HepG2 (cell line): ENCODE measurements around the gene KRTAP5-1. TPM values are rescaled to one million over a fixed set of nuclear protein-coding genes. Genes with fewer than 3 reads are reported as not detected.

Experiments
- CHD4 ChIP-seq: fragments of 200-600 bp; sonication (generic); IDR thresholded peaks from 2 replicates; pipeline ENCODE4 v1.7.0; 2017; ENCODE audit warnings: mild to moderate bottlenecking, low read length, borderline replicate concordance
- CREB1 ChIP-seq, 2 experiments: fragments of 450-650 bp in 1 of 2; IDR thresholded peaks; 2 replicates each; pipeline ENCODE4 v1.6.1; 2016 to 2017; ENCODE audit warnings: control low read depth in 1 of 2, mild to moderate bottlenecking in 1 of 2, missing compliant biosample characterization in 1 of 2, missing genetic modification characterization in 1 of 2
- ERF ChIP-seq: IDR thresholded peaks from 2 replicates; pipeline ENCODE4 v1.6.1; 2018; ENCODE audit warnings: missing biosample characterization, missing genetic modification reagents
- FOXA1 ChIP-seq, 2 experiments: fragments of 450-650 bp in 1 of 2; sonication (generic) in 1 of 2; formaldehyde crosslinking in 1 of 2; IDR thresholded peaks; 2 replicates each; pipeline versions ENCODE4 v1.4.0 to v1.6.1; 2016 to 2020; ENCODE audit warnings: missing genetic modification reagents in 1 of 2
- GATA4 ChIP-seq: sonication (generic); IDR thresholded peaks from 2 replicates; pipeline ENCODE4 v1.6.1; 2016; ENCODE audit warnings: antibody characterized with exemption, low read depth, borderline replicate concordance
- MAZ ChIP-seq, 2 experiments: sonication (generic) in 1 of 2; formaldehyde crosslinking in 1 of 2; IDR thresholded peaks; 2 replicates each; pipeline versions ENCODE4 v1.5.0 to v1.6.1; 2012 to 2020; ENCODE audit warnings: low read depth in 2 of 2, mild to moderate bottlenecking in 2 of 2, borderline replicate concordance in 1 of 2, improper control_type of control experiment in 1 of 2, low read length in 1 of 2, missing genetic modification reagents in 1 of 2, moderate library complexity in 1 of 2
- MYNN ChIP-seq: sonication (generic); formaldehyde crosslinking; IDR thresholded peaks from 2 replicates; pipeline ENCODE4 v1.4.0; 2020; ENCODE audit warnings: mild to moderate bottlenecking, low read depth, missing genetic modification reagents
- NR2F6 ChIP-seq, 2 experiments: IDR thresholded peaks; 2 replicates each; pipeline ENCODE4 v1.6.1; 2016; ENCODE audit warnings: antibody characterized with exemption in 1 of 2, mild to moderate bottlenecking in 1 of 2
- RBFOX2 ChIP-seq: fragments of 200-400 bp; formaldehyde crosslinking; IDR thresholded peaks from 2 replicates; pipeline ENCODE4 v1.6.1; 2017; ENCODE audit warnings: low read depth, mild to moderate bottlenecking, low read length
- TBL1XR1 ChIP-seq: fragments of 150-350 bp; IDR thresholded peaks from 2 replicates; pipeline ENCODE4 v1.6.1; 2014; ENCODE audit warnings: borderline replicate concordance, low read length; ENCODE audit not compliant: partially characterized antibody
- ZFP90 ChIP-seq: sonication (generic); formaldehyde crosslinking; IDR thresholded peaks from 2 replicates; pipeline ENCODE4 v1.8.0; 2022; ENCODE audit warnings: missing genetic modification reagents, mild to moderate bottlenecking, inconsistent platforms, borderline replicate concordance
- ZFY ChIP-seq: sonication (generic); formaldehyde crosslinking; IDR thresholded peaks from 2 replicates; pipeline ENCODE4 v1.4.0; 2020; ENCODE audit warnings: missing genetic modification reagents
- ZNF225 ChIP-seq: sonication (generic); formaldehyde crosslinking; IDR thresholded peaks from 2 replicates; pipeline ENCODE4 v1.4.0; 2020; ENCODE audit warnings: mild to moderate bottlenecking, missing genetic modification reagents
- ZNF382 ChIP-seq: sonication (generic); formaldehyde crosslinking; IDR thresholded peaks from 2 replicates; pipeline ENCODE4 v1.5.0; 2020; ENCODE audit warnings: missing genetic modification reagents, mild to moderate bottlenecking, borderline replicate concordance
- ZNF383 ChIP-seq: sonication (generic); formaldehyde crosslinking; IDR thresholded peaks from 2 replicates; pipeline ENCODE4 v1.4.0; 2020; ENCODE audit warnings: missing genetic modification reagents, mild to moderate bottlenecking, borderline replicate concordance
- ZNF564 ChIP-seq: sonication (generic); formaldehyde crosslinking; IDR thresholded peaks from 2 replicates; pipeline ENCODE4 v1.8.1; 2023; ENCODE audit warnings: mild to moderate bottlenecking, missing genetic modification reagents
- ZNF7 ChIP-seq: IDR thresholded peaks from 2 replicates; pipeline ENCODE4 v1.6.1; 2016; ENCODE audit warnings: missing biosample characterization, missing genetic modification reagents
- ZNF883 ChIP-seq: sonication (generic); formaldehyde crosslinking; IDR thresholded peaks from 2 replicates; pipeline ENCODE4 v1.5.1; 2020; ENCODE audit warnings: mild to moderate bottlenecking, missing genetic modification reagents; ENCODE audit errors: not compliant biosample characterization
- ZSCAN21 ChIP-seq: sonication (generic); formaldehyde crosslinking; IDR thresholded peaks from 2 replicates; pipeline ENCODE4 v1.8.0; 2022; ENCODE audit warnings: mild to moderate bottlenecking, missing genetic modification reagents, moderate library complexity, borderline replicate concordance
- polyA plus RNA-seq, 8 experiments: library from polyadenylated mRNA; depleted of rRNA in 3 of 8; stranded (reverse) in 7 of 8; unstranded in 1 of 8; fragments of >200 nt; fragmentation: Illumina TruSeq in 4 of 8; extraction: Trizol in 4 of 8; gene quantifications; 2 replicates each; pipeline versions ENCODE4 v1.2.1 to v1.2.3, GENCODE V29; 2011 to 2016; ENCODE audit warnings: low read depth in 4 of 8, missing spikeins in 1 of 8, mixed read lengths in 1 of 8; ENCODE audit not compliant: insufficient read depth in 1 of 8
- total RNA-seq, 5 experiments: library from RNA; depleted of rRNA; stranded (reverse); fragments of >200 nt; fragmentation: Illumina TruSeq; extraction: Trizol; gene quantifications; 2 replicates each; pipeline ENCODE4 v1.2.3, GENCODE V29; 2016; ENCODE audit warnings: low read depth in 1 of 5
- TF ChIP-seq, protein P1 (sequence below): IDR thresholded peaks from 2 replicates; pipeline ENCODE4 v1.6.1; 2016; ENCODE audit warnings: missing compliant biosample characterization, missing genetic modification reagents, borderline replicate concordance
- TF ChIP-seq, protein P2 (sequence below): sonication (generic); formaldehyde crosslinking; IDR thresholded peaks from 2 replicates; pipeline ENCODE4 v1.5.0; 2020; ENCODE audit warnings: mild to moderate bottlenecking, missing genetic modification reagents, moderate library complexity
- TF ChIP-seq, protein P3 (sequence below): sonication (generic); formaldehyde crosslinking; IDR thresholded peaks from 2 replicates; pipeline ENCODE4 v1.4.0; 2020; ENCODE audit warnings: missing genetic modification reagents
- TF ChIP-seq, protein P4 (sequence below): sonication (generic); formaldehyde crosslinking; IDR thresholded peaks from 2 replicates; pipeline ENCODE4 v1.8.0; 2022; ENCODE audit warnings: missing genetic modification reagents, mild to moderate bottlenecking, borderline replicate concordance

The KRTAP5-1 gene
- total and polyA plus RNA-seq, 2 of the 13 experiments (the other 11 are each of a cell fraction or from before 2014, with no cell fraction given), result not detected

DNA sequence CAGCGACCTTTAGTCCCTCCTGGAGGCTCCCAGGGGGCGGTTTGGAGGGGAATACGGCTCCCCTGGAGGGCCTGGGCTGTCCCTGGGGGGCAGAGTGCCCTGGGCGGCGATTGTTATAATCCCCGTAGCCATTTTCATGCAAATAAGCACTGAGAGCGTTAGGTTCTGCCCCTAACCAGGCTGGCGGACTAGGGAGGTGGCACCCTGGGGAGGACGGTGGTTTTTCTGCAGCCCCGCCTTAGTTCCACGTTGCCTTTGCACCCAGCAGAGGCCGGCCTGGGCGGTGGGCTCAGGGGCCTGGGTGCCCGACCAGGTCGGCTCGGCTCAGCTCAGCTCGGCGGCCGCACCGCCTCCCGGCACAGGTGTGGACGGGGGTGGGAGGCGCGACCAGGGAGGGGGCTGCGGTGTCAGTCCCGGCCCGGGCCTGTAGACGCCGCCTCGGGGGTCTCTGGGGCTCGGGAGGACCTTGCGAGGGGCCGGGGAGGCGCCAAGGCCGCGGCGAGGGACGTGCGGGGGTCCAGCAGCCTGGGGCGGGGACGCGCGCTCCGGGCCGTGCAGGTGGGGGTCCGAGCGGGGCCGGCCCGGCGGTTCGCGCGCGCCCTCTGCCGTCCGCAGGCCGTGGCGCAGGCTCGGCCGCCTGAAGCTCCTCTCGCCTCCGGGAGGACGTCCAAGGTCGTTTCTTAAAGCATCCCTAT lies 10.7 kb downstream of the KRTAP5-1 start (continued):
- TF ChIP-seq NR2F6 (IDR thresholded peaks at IDR 0.05) (no peak), NR2F6 (CRISPR knock-in tag; IDR thresholded peaks at IDR 0.05) (no peak), ZNF383 (CRISPR knock-in tag) (no peak), TBL1XR1 (no peak), RBFOX2 (peak; percentile 26; the same call in 1 of the 2 replicates), ZFY (no peak), ZNF382 (CRISPR knock-in tag) (no peak), ERF (CRISPR knock-in tag) (no peak), ZNF883 (CRISPR knock-in tag) (no peak), ZFP90 (CRISPR knock-in tag) (no peak), MYNN (CRISPR knock-in tag) (no peak), MAZ (IDR thresholded peaks at IDR 0.05; ENCODE audit: borderline replicate concordance, low read depth, low read length) (no peak), MAZ (CRISPR knock-in tag; IDR thresholded peaks at IDR 0.05; ENCODE audit: low read depth) (peak; percentile 65; the same call in 1 of the 2 replicates), GATA4 (no peak), FOXA1 (IDR thresholded peaks at IDR 0.05) (no peak), FOXA1 (CRISPR knock-in tag; IDR thresholded peaks at IDR 0.05) (no peak), ZNF225 (CRISPR knock-in tag) (peak; percentile 20; the same call in 1 of the 2 replicates), CREB1 (IDR thresholded peaks at IDR 0.05) (no peak), CREB1 (CRISPR knock-in tag; IDR thresholded peaks at IDR 0.05) (no peak), CHD4 (no peak), ZNF7 (CRISPR knock-in tag) (no peak), ZNF564 (CRISPR knock-in tag) (no peak), ZSCAN21 (no peak)
- TF ChIP-seq, protein P1, sequence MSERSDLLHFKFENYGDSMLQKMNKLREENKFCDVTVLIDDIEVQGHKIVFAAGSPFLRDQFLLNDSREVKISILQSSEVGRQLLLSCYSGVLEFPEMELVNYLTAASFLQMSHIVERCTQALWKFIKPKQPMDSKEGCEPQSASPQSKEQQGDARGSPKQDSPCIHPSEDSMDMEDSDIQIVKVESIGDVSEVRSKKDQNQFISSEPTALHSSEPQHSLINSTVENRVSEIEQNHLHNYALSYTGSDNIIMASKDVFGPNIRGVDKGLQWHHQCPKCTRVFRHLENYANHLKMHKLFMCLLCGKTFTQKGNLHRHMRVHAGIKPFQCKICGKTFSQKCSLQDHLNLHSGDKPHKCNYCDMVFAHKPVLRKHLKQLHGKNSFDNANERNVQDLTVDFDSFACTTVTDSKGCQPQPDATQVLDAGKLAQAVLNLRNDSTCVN (CRISPR knock-in tag), result no peak
- TF ChIP-seq, protein P2, sequence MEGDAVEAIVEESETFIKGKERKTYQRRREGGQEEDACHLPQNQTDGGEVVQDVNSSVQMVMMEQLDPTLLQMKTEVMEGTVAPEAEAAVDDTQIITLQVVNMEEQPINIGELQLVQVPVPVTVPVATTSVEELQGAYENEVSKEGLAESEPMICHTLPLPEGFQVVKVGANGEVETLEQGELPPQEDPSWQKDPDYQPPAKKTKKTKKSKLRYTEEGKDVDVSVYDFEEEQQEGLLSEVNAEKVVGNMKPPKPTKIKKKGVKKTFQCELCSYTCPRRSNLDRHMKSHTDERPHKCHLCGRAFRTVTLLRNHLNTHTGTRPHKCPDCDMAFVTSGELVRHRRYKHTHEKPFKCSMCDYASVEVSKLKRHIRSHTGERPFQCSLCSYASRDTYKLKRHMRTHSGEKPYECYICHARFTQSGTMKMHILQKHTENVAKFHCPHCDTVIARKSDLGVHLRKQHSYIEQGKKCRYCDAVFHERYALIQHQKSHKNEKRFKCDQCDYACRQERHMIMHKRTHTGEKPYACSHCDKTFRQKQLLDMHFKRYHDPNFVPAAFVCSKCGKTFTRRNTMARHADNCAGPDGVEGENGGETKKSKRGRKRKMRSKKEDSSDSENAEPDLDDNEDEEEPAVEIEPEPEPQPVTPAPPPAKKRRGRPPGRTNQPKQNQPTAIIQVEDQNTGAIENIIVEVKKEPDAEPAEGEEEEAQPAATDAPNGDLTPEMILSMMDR (CRISPR knock-in tag), result peak; percentile 71
- TF ChIP-seq, protein P3, sequence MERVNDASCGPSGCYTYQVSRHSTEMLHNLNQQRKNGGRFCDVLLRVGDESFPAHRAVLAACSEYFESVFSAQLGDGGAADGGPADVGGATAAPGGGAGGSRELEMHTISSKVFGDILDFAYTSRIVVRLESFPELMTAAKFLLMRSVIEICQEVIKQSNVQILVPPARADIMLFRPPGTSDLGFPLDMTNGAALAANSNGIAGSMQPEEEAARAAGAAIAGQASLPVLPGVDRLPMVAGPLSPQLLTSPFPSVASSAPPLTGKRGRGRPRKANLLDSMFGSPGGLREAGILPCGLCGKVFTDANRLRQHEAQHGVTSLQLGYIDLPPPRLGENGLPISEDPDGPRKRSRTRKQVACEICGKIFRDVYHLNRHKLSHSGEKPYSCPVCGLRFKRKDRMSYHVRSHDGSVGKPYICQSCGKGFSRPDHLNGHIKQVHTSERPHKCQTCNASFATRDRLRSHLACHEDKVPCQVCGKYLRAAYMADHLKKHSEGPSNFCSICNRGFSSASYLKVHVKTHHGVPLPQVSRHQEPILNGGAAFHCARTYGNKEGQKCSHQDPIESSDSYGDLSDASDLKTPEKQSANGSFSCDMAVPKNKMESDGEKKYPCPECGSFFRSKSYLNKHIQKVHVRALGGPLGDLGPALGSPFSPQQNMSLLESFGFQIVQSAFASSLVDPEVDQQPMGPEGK (CRISPR knock-in tag), result peak; percentile 5
- TF ChIP-seq, protein P4, sequence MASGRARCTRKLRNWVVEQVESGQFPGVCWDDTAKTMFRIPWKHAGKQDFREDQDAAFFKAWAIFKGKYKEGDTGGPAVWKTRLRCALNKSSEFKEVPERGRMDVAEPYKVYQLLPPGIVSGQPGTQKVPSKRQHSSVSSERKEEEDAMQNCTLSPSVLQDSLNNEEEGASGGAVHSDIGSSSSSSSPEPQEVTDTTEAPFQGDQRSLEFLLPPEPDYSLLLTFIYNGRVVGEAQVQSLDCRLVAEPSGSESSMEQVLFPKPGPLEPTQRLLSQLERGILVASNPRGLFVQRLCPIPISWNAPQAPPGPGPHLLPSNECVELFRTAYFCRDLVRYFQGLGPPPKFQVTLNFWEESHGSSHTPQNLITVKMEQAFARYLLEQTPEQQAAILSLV (CRISPR knock-in tag), result no peak
